ENCODE data around the gene TOLLIP.

The TOLLIP gene

GRCh38 chr11:1241706-1242105 lies 67.7 kb downstream of the TOLLIP start:
- no peak for DNase-seq (ENCODE audit: low spot score)
- no peak for TF ChIP-seq CTCF (IDR thresholded peaks at IDR 0.05; ENCODE audit: extremely low read depth, insufficient read depth, missing control alignments)
- in situ Hi-C loops (cut with MboI; ENCODE audit: low pct_unique_long_range_greater_than_20kb, low sequenced_read_pairs, unreplicated experiment) = no loop called here

GRCh38 chr11:1240771-1241170 lies 68.7 kb downstream of the TOLLIP start:
- no peak for TF ChIP-seq CTCF (IDR thresholded peaks at IDR 0.05; ENCODE audit: extremely low read depth, insufficient read depth, missing control alignments)
- DNase-seq (ENCODE audit: low spot score) = no peak
- in situ Hi-C loops (cut with MboI; ENCODE audit: low pct_unique_long_range_greater_than_20kb, low sequenced_read_pairs, unreplicated experiment) = no loop called here

- DNase-seq (ENCODE audit: low spot score) = no peak
- in situ Hi-C loops (cut with MboI; ENCODE audit: low pct_unique_long_range_greater_than_20kb, low sequenced_read_pairs, unreplicated experiment) = no loop called here
- no peak for TF ChIP-seq CTCF (IDR thresholded peaks at IDR 0.05; ENCODE audit: extremely low read depth, insufficient read depth, missing control alignments)
Measured at GRCh38 chr11:1239596-1240205, 69.7 kb downstream of the TOLLIP start.

GRCh38 chr11:1238767-1239595 lies 70.5 kb downstream of the TOLLIP start:
- in situ Hi-C loops (cut with MboI; ENCODE audit: low pct_unique_long_range_greater_than_20kb, low sequenced_read_pairs, unreplicated experiment) = no loop called here
- no peak for DNase-seq (ENCODE audit: low spot score)
- TF ChIP-seq CTCF (IDR thresholded peaks at IDR 0.05; ENCODE audit: extremely low read depth, insufficient read depth, missing control alignments) = no peak

GRCh38 chr11:1237851-1238250 lies 71.6 kb downstream of the TOLLIP start:
- no peak for TF ChIP-seq CTCF (IDR thresholded peaks at IDR 0.05; ENCODE audit: extremely low read depth, insufficient read depth, missing control alignments)
- in situ Hi-C loops (cut with MboI; ENCODE audit: low pct_unique_long_range_greater_than_20kb, low sequenced_read_pairs, unreplicated experiment) = no loop called here
- no peak for DNase-seq (ENCODE audit: low spot score)

- no peak for TF ChIP-seq CTCF (IDR thresholded peaks at IDR 0.05; ENCODE audit: extremely low read depth, insufficient read depth, missing control alignments)
- in situ Hi-C loops (cut with MboI; ENCODE audit: low pct_unique_long_range_greater_than_20kb, low sequenced_read_pairs, unreplicated experiment) = no loop called here
- DNase-seq (ENCODE audit: low spot score) = no peak
Measured at GRCh38 chr11:1237128-1237580, 72.3 kb downstream of the TOLLIP start.

All from GM13977 (cell line).